NCI-H1694 (cell line): ENCODE data around the gene TAF3.

Source experiments
- DNase-seq: peaks from one replicate; lab custom pipeline; 2025; lab: John Stamatoyannopoulos, UW

TAF3 gene

DNA sequence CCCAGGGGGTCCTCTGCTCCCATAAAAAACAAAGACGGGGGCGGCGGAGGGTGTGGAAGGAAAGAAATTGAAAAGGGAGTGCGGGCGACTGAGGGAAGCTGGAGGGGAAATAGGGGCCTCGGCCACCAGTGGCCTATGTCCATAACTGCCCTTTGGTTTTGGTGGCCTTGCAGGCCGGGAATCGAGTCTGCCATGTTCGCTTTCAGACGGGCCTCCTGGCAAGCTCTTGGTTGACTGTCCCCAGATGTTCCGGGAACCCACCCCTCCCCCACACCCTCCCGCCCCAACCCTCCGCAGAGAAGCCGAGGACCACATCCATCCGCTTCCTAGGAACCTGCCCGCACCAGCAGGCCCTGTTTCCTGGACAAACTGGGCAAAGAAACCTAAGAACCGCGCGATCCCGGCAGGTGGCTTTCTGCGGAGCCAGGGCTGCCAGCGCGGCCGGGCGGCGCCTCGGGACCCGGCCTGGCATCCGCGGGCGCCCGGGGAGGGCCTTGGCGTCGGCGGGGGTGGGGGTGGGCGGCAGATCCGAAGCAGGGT, 216.2 kb downstream of the TAF3 start:
- DNase-seq, result no peak

DNA sequence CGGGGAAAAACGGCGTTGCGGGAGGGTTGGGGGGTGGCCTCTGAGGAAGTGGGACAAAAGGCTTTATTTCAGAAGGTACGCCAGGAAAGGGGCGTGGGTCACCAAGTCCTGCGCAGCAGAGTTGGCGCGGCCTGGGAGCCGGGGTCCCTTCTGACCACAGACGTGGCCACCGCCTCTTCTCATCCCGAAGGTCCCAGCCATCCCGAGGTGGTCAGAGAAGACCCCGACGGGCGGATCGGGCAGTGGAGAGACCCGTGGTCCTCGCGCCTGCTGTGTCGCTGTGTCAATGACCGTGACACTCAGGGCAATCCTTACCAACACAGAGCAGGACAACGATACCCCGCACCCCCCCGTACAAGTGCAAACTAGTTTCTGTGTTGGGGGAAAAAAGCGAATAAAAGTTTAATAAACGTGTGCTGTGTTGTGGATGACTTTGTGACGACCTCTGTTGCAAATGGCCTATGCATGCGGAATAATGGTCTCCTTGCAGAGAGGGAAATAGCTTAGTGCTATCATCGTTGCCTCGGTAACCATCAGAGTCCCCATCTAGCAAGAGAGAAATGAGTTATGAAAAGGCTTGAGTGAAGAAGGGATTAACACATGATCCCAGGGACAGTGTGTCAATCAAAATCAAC, 216.8 kb downstream of the TAF3 start:
- DNase-seq, result no peak

DNA sequence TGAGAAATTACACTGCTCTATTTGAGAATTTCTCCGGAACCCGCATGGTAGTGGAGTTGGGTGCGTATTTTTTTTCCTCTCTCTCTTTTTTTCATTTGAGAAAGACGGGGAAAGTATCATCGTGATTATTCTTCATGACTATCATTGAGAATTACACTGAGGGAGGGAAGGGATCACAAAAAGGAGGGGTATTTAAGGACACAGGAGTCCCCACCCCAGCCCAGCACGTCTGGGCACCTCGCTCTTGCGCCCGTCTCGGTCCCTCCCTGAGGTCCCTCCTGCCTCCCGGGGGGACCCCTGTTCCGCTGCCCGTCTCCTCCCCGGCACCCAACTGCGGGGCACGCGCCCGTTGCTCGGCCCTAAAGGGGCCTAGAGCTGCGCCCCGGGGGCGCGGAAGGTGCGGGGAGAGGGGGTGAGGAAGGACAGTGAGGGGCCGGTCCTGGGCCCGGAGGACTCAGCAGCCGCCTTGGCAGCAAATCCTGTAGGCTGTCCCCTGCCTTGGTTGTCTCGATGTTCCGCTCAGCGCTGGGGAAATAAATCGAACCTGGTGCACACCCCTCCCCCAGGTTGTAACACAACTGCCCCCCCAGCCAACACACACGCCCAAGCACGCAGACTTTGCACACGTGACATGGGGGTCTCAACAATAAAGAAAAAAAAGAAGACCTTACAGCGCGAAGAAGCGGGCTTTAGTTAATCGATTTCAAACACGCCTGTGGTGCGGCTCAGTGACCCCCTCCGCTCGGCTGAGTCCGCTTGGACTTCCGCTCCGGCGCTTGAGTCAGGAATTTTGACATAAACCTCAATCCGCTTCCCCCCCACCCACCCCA, 217.6 kb downstream of the TAF3 start:
- DNase-seq, result no peak

DNA sequence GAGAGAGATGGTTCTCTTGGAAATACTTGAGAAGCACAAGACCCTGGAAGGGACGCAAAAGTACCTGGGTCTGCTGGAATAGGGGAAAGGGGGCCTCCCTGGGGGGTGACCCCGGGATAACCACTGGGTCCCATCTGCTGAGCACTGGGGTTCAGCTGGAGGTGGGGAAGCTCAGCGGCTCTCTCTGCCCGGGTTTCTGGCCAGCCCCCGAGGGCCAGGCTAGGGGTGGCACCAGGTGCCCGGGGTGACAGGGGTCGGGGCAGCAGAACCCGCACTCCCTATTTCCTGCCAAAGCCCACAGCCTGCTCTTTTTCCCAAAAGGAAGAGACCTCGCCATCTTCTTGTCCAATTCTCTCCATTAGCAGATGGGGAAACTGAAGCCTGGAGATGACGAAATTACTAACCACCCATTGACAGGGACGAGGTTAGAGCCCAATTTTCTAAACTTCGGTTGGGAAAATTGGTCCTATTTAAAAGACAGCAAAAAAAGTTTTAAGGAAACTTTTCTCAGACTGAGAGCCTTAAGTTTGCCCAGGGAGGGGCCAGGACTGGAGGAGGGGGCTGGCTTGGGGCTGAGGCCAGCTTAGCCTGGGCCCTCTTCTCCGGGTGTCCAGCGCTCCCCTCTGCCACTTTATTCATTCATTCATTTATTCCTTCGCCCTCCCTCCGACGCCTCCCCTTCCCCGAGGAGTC, 218.3 kb downstream of the TAF3 start:
- DNase-seq, result no peak

DNA sequence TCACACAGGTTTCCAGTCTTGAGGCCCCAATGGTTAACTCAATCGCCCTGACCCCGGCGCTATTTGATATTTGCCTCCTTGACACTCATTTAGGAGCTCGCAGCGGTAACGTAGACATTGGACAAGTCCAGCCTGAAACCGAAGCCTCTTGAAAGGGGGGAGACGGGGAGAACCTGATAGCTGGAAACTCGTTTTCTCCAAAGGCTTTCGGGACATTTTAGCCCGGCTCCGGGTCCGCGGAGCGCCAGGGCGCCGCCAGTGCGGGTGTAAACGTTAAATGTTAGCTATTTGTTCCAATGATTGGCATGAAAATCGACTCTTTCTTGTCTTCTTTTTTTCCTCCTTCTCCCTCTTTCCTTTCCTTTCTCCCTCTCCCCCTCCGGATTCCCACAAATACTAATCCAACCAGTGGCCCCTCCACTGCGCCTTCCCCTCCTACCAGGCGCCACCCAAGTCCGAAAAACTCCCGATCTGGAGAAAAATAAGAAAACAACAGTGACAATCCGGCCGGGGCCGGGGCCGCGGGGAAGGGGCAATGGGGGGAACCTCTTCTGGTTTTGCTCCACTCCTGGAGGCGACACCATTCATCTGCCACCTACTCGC, 219.0 kb downstream of the TAF3 start:
- no peak for DNase-seq

DNA sequence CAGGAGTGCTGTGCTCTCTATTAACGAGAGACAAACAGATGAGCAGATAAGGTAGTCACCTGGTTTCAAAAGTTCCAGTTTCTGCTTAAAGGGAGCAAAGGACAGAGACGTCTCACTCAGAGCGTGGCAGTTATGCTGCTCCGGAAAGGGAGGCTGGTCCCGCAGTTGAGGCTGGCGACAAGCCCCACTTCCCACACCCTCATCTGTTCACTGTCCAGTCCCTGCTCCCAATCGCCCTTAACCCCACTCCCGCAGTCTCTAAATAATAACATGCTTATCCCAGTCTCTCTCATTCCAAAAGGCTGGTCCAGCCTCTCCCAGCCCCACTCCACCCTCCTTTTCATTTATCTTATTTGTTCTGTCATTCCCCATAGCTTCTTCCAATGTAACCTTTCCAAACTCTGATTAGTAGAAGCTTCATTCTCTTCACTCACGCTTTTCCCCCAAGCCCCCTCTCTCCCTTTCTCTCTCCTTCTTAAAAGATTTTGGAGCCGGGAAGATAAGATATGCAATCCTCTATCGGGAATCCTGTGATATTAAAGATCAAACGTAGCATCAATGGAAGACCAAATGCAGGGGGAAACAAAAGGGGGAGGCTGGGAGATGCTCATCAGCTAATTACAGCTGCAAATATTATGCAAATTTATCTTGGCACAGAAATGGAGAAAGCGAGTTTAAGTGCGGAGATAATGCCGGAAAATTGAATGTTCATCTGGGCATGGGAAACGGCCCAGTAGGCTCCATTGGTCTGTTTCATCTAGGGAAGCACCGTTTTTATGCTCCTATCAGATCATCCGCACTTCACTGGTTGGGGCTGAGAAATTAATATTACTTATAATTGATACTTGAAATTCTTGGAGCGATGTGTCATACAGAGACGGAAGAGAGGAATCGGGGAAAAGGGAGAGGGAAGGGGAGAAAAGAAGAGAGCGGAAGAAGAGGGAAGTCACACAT, 219.9 kb downstream of the TAF3 start:
- no peak for DNase-seq

DNA sequence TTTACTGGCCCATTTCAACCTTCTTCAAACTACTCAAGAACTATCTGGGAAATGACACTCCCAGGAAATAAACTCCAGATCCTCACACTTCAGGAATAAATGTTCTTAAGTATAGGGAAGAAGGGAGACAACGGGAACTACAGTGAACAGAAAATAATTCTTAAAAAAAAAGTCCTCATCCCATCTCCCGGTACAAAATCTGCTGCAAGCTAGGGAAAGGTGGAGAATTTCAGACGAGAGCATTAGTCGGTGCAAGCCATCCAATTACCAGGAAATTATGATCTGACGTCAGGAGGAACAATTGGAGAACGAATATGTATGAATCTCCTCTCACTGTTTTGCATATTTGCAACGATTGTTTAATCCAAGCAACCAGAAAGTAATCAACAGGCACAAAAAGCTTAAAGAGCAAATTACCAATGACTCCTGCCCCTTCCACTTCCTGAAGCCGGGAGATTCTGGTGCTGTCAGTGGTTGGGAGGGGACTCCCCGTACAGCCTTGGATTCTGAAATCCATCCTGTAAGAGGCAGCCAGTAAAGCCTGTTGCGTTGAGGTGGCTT, 221.1 kb downstream of the TAF3 start:
- no peak for DNase-seq

DNA sequence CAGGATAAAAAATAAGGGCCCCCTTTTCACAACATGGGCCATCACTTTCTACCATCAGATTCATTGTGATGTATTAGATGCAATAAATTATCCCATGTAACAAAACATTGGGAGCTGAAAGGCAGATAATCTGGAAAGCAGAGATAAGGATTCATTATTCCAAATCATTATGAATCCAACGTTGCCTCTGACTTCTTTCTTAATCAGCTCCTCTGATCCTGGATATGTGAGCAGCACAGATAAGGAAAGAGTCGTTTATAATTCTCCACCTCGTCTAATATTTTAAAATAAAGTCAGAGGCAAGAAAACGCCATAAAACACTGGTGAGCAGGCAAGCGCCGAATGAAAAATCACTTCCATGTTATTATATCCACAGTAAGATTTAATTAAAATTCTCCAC, 222.3 kb downstream of the TAF3 start:
- DNase-seq, result no peak

DNA sequence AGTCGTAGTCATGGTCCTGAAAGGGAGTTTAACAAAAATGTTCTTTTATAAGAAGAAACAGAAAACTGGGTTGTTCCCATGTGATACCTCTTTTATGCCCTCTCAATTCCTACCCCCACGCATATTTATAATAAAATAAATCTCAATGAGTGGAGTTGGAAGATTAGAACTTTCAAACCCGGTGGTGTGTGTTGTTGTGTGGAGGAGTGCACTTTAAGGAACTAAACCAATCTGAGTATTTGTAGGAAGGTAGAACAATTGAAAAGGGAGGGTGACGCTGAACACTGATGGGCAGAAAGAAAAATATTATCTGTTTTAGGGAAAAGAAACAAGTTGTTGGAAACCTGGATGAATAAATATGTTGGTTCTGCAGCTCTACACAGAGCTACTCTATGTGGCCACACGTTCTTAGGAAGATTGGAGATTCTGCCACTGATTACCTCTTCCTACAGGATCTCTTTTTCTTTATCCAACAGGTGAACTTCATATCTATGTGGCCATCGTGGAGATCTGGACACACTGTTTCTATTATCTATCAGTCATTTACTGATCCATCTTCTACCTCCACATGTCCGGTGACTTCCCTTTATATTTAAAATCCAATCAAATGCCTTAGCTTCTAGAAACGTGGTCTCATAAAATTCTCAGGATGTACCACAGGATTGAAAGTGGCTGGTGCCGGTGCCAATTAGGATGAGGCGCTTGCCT, 223.1 kb downstream of the TAF3 start:
- no peak for DNase-seq

DNA sequence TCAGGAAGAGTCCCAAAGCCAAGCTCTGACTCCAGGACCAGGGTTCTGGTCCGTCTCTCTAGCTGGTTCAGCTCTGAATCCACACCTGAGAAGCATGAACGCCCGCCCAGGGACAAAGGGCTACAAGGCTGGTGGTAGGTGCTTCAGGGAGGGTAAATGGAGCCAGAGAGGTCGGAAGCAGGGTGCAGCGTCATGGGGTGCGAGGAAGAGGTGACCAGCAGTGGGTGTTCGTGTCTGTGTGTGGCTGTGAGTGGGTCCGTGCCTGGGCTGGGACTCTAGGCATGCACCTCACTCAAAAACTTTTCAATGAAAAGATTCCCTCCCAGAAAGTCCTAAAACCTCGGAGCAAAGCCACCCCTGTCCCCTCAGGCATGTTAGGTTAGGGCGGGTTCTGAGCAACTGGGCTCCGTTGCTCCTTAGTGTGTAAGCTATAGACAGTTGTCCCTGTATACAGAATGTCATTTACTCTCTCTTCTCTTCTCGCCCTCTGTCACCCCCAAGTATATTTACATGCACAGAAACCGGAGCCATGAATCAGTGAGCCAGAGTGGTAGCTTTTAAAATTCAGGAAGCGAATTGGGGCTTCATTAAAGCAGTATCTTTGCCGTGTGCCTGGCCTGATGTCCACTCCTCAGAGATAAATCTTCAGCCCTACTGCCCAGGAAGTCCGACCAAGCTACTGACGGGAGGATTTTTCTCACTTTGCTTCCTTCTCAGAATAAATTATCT, 223.9 kb downstream of the TAF3 start:
- DNase-seq, result no peak

DNA sequence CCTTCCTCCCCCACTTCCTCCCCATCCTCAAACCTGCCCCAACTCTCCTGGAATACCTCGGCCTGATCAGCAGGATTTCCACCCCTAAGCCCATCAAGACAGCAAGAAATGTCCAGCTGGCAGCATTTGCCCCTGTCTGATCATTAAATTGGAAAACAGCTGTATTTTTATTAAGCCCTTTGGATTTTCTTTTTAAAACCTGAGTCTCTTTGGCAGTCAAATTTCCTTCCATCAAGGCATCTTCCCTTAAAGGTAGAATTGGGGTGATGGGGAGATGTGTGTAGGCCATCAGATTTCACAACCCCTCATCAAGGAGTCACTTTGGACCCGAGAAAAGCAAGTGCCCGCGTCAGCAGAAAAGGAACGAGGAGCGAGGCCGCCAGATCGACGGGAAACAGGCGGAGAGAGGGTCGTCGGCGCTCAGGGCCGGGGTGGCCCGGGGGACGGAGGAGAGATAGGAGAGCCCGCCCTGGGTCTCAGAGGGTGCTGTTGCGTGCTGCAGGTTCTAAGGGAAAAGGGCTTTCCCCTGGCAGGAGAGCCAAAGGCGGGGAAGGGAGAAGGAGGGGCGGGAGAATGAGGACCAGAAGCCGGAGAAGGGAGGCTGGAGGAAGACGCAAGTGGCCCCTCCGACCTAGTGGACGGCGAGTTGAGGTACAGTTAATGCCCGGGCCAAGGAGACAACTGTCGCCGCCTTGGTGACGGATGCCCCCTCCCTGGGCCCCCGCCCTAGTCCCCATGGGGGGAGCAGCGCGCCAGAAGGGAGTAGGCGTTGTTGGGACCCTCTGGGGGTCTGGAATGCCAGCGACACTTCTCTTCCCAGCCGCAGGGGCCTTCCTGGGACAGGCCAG, 224.6 kb downstream of the TAF3 start:
- no peak for DNase-seq

DNA sequence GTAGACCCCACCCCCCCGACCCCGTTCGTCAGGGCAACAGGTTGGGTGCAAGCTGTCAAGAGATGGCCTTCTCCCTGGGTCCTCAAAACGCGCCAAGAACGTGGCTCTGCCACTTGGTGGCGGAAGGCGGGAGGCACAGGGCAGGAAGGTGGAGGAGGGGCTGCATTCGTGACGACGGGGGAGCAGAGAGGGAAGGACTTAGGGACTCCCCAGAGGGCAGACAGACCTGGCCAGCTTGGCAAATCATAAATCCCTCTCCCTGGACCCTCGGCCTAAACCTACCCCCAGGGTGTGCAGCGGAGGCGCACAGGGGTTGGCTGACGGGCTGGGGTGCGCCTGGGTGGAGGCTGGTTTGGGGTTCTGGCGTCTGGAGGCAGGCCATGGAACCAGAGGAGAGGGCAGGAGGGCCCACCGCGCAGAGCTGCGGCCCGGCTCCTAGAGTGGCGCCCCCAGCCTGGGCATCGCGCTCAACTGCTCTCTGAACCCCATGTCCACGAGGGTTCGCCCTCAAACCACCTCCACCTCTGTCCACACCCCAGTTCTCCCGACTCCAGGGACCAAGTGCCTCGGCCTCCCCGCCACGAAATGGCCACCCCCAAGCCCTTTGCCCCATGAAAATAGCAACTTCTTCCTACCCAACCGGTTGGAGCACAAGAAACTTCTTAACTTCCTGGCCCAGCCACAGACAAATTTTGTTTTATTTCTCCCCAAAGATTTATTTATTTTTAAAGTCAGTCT, 225.4 kb downstream of the TAF3 start:
- no peak for DNase-seq

DNA sequence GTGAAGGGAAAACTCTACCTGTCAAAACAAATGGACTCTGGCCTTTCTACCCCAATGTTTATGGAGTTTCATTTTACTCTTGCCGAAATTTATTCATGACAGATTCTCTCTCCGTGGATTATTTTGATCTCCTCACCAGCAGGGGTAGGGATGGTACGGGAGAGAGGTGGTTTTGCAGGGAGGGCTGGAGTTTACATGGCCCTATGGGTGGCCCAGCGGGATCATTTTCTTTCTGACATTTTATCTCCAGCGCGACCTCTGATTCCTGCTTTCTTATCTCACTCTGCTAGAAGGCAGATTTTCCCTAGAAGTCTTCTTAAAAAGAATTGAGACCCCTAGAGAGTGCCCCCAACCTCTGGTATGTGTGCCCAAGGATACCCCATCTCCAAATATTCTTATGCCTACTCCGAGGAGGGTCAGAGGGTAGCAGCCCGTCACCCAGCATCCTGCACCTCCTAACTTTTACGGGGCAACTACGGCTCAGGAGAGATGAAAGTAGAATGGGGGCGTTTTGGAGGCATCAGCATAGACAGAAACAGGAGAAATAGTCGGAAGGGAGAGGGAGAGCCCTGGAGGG, 226.1 kb downstream of the TAF3 start:
- no peak for DNase-seq

DNA sequence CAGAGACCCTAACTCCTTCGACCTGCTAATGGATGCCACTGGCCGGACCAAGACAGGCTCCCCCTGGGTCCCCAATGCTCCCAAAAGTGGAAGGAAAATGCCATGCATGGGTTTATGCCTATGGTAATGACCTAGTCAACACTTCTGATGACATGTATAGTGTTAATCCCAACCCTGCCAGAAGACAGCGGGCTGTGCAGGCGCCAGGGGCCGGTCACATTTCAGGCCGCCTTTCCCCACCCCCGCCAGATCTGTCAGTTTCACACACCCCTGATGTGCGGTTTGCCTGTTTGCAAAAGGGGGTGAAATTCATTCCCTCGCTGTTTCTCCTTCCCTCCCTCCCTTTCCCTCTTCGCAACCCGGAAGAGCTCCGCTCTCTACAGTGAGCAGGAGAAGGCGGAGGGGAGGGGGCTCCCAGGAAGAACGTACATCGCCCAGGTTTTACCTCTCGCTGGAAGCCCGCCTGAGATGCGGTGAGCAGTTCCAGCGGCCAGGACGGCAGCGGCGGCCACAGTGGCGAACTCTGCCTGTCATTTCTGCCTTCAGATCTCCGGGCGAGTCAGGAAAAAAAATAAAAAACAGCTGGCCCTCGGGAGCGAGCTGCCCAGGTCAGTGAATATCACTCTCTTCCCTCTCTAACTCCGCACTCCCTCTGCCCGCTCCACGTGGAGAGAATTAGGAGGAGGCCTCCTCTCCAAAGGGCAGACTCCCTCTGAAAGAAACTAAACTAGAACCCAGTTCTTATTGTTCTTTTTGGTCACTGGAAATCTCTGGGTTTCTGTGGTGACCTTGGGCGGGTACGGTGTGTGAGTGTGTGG, 226.8 kb downstream of the TAF3 start:
- no peak for DNase-seq

DNA sequence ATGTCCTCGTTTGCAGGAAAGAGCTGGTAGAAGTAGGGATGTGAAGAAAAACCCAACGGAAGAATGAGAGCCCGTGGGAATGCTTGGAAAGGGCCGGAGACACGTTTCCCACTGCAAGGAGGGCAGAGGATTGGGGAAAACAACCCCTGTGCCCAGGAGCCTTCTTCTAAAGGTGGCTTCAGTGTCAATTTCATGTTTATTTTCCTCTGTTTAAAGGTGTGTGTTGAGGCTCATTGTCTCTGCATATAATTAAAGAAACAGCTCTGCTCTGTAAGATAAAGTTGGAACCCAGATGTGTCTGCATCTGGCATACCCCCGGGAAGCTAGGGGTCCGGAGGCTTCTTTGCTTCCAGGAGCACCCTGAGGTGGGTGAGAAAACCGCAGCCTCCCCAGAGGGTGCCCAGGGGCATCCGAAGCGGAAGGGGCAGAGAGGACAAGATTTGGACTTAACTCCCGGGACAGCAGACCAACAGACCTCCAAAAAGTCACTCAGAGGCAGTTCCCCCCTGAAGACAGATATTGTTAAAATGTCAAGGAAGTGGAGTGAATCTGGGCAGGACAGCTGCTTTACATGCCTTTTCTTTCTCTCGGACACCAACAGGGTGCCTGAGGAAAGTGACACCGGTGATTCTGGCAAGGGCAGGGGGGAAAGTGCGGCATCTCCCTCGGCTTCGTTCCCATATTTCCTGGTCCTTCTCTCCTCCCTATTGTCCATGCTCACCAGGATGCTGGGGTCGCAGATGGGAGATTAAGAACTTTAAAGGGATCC, 227.6 kb downstream of the TAF3 start:
- no peak for DNase-seq
